Vagina (tissue), 2 donors: ENCODE measurements around the gene LIN9. TPM values are rescaled to one million over a fixed set of nuclear protein-coding genes. Genes with fewer than 3 reads are reported as not detected.

Experiments used
- DNase-seq, 2 donors: peaks; one replicate each; pipeline ENCODE4 v3.0.0-alpha.2; 2017; ENCODE audit errors: extremely low spot score in 2 of 2
- H3K27ac ChIP-seq: fragments of 200-600 bp; sonication (generic); one replicate; pipeline ENCODE4 v1.5.1; 2019
- H3K27me3 ChIP-seq: fragments of 200-600 bp; sonication (generic); one replicate; pipeline ENCODE4 v1.5.1; 2019
- H3K36me3 ChIP-seq, 2 donors: fragments of 200-600 bp; sonication (generic); one replicate each; pipeline ENCODE4 v1.5.1; 2017 to 2019
- H3K4me1 ChIP-seq: fragments of 200-600 bp; sonication (generic); one replicate; pipeline ENCODE4 v1.5.1; 2019
- H3K4me3 ChIP-seq, 2 donors: fragments of 200-600 bp; sonication (generic); 1 replicate in 1 of 2; 2 replicates in 1 of 2; pipeline ENCODE4 v1.5.1; 2016 to 2019
- H3K9me3 ChIP-seq: fragments of 200-600 bp; sonication (generic); one replicate; pipeline ENCODE4 v1.5.1; 2019
- CTCF ChIP-seq, 3 experiments: fragments of 450-650 bp in 2 of 3; fragments of 200-600 bp in 1 of 3; sonication (generic) in 1 of 3; IDR thresholded peaks; one replicate each; pipeline ENCODE4 v1.5.1; 2017 to 2019; ENCODE audit warnings: antibody characterized with exemption in 3 of 3, mild to moderate bottlenecking in 2 of 3, moderate library complexity in 2 of 3
- POLR2A ChIP-seq, 2 donors: fragments of 450-650 bp; IDR thresholded peaks; one replicate each; pipeline ENCODE4 v1.6.1; 2017; ENCODE audit warnings: antibody characterized with exemption in 2 of 2, mild to moderate bottlenecking in 2 of 2, moderate library complexity in 2 of 2
- POLR2AphosphoS5 ChIP-seq, 2 donors: sonication (generic); formaldehyde crosslinking; IDR thresholded peaks; one replicate each; pipeline ENCODE4 v1.9.0; 2017; ENCODE audit warnings: antibody characterized with exemption in 2 of 2, mild to moderate bottlenecking in 2 of 2, low read depth in 1 of 2; ENCODE audit not compliant: insufficient read depth in 1 of 2
- intact Hi-C: fragments of 100-400 bp; cut with DNase I; formaldehyde crosslinking; loops from one replicate; pipeline ENCODE4 v1.15.1; 2023
- total RNA-seq: library from RNA; depleted of rRNA; stranded (reverse); fragments of >200 nt; gene quantifications from one replicate; pipeline ENCODE4 v1.2.3, GENCODE V29; 2016

Gene LIN9, protein sequence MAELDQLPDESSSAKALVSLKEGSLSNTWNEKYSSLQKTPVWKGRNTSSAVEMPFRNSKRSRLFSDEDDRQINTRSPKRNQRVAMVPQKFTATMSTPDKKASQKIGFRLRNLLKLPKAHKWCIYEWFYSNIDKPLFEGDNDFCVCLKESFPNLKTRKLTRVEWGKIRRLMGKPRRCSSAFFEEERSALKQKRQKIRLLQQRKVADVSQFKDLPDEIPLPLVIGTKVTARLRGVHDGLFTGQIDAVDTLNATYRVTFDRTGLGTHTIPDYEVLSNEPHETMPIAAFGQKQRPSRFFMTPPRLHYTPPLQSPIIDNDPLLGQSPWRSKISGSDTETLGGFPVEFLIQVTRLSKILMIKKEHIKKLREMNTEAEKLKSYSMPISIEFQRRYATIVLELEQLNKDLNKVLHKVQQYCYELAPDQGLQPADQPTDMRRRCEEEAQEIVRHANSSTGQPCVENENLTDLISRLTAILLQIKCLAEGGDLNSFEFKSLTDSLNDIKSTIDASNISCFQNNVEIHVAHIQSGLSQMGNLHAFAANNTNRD
- total RNA-seq, result 3.9 TPM

GRCh38 chr1:226308723-226309397 is at the start of gene LIN9:
Gene LIN9 (minus strand): TSS chr1:226309164. CDS start chr1:226309139, 25 bp downstream.
- Histone ChIP-seq H3K27ac (peak within 1 kb of the TSS; percentile 86), H3K36me3 (no peaks in the 10 kb centered on the region), H3K4me1 (peaks cover 28% of the 10 kb centered on the region), H3K4me3 (peak within 1 kb of the TSS; percentile 88 to 94), H3K9me3 (no peaks in the 10 kb centered on the region), H3K27me3 (no peaks in the 10 kb centered on the region)
- intact Hi-C loops, result no loop called here
- DNase-seq, result peak in 1 of 2 donors; percentile 86
- TF ChIP-seq POLR2AphosphoS5 (IDR thresholded peaks at IDR 0.05; ENCODE audit: insufficient read depth in 1 of 2, low read depth in 1 of 2) (peak in 1 of 2 donors; percentile 56), CTCF (IDR thresholded peaks at IDR 0.05) (no peak)

DNA sequence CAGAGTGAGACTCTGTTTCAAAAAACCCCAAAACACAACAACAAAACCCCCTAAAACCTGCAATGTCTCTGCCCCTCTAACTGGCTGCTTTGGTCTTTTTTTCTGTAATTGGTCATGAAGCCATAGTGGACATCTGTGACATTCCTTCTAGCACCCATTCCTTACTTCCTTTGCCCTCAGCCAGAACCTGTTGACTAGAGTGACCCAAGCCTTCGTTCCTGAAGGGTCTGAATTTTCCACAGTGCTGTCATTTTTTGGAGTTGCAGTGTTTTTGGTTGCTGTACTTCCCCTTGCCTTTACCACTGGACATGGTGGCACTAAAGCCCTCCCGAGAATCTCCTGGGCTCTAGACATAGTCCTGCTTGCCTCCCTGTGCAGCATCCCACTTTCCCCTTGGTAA is 48.5 kb upstream of the LIN9 start:
- DNase-seq, result no peak
- Histone ChIP-seq H3K4me1 (no peaks in the 10 kb centered on the region), H3K27ac (no peak overlapping the region), H3K4me3 (no peak overlapping the region), H3K27me3 (no peaks in the 10 kb centered on the region), H3K9me3 (no peaks in the 10 kb centered on the region), H3K36me3 (peaks cover 0 to 29% of the 10 kb centered on the region in 2 donors)
- intact Hi-C loops, result no loop called here
- no peak for TF ChIP-seq CTCF (IDR thresholded peaks at IDR 0.05)
- no peak for TF ChIP-seq POLR2AphosphoS5 (IDR thresholded peaks at IDR 0.05; ENCODE audit: insufficient read depth in 1 of 2, low read depth in 1 of 2)
- no peak for TF ChIP-seq POLR2A (IDR thresholded peaks at IDR 0.05)

GRCh38 chr1:226355669-226356551 is 46.9 kb upstream of the LIN9 start:
- intact Hi-C loops, result no loop called here
- Histone ChIP-seq H3K4me3 (no peak overlapping the region), H3K4me1 (no peaks in the 10 kb centered on the region), H3K27ac (no peak overlapping the region), H3K9me3 (no peaks in the 10 kb centered on the region), H3K27me3 (no peaks in the 10 kb centered on the region), H3K36me3 (peaks cover 0 to 15% of the 10 kb centered on the region in 2 donors)
- TF ChIP-seq POLR2AphosphoS5 (IDR thresholded peaks at IDR 0.05; ENCODE audit: insufficient read depth in 1 of 2, low read depth in 1 of 2), result no peak
- no peak for DNase-seq

GRCh38 chr1:226355016-226355415 is 46.1 kb upstream of the LIN9 start:
- intact Hi-C loops, result no loop called here
- TF ChIP-seq CTCF (IDR thresholded peaks at IDR 0.05) (no peak), POLR2A (IDR thresholded peaks at IDR 0.05) (no peak), POLR2AphosphoS5 (IDR thresholded peaks at IDR 0.05; ENCODE audit: insufficient read depth in 1 of 2, low read depth in 1 of 2) (no peak)
- Histone ChIP-seq H3K27me3 (no peaks in the 10 kb centered on the region), H3K4me1 (peaks cover 2% of the 10 kb centered on the region), H3K4me3 (no peak overlapping the region), H3K27ac (no peak overlapping the region), H3K9me3 (no peaks in the 10 kb centered on the region), H3K36me3 (peaks cover 0 to 6% of the 10 kb centered on the region in 2 donors)
- DNase-seq, result no peak
